T-helper 1 cell treated with Interleukin-12 subunit alpha and Interleukin-12 subunit beta and Interleukin-4 antibody, amounts not matched to agents 30 ng/mL and 1 ng/mL, for 36 hours (primary cell): Measurements from ENCODE around the gene IL11. TPM values are rescaled to one million over a fixed set of nuclear protein-coding genes. Genes with fewer than 3 reads are reported as not detected.
"Not testable (repeated sequence)": the region's sequence is repeated elsewhere in the genome, so short reads cannot be mapped to it uniquely, and the experiment has no call there.

ENCODE experiments used
- intact Hi-C: fragments of 100-400 bp; cut with micrococcal nuclease; formaldehyde crosslinking; loops from one replicate; pipeline ENCODE4 v1.15.1; 2024
- total RNA-seq: library from RNA; stranded (reverse); gene quantifications from 2 replicates; pipeline ENCODE4 v1.2.3, GENCODE V29; 2022

The IL11 gene
- total RNA-seq, 1 donor from 2014 or later: 0.74 TPM

DNA sequence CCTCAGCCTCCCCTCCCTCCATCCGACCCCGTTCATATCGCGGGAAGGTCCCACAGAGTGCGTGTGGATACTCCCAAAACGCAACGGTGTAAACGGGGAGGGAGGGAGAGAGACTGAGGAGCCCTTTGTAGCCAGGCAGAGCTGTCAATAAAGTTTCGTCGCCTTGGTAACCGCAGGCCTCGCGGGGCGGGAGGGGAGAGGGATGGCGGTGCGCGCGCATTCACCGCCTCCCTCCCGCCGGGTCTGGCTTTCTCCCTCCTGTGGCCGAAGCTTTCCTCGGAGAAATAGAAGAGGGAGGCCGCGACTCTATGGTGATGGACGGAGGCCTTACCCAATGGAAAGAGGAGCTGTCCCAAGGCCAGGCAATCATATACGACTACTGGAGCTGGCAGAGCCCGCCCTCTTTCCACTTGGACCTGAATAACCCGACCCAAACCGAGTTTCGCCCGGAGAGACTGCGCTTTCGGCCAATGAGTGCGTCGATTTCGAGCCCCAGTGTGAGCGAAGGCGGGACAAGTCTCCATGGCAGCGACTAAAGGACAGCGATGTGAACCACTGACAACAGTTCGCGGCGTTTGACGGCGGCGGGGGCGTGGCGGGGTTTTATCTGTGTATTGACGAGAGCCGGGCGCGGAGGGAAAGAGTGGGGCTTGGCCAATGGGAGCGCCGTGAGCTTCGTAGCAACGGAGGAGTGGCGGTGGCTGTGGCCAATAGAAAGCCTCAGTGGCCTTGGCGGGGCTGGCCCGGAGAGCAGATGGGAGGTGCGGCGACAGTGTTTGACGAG lies 31.0 kb downstream of the IL11 start, which contains the start of gene KMT5C:
Gene KMT5C, plus strand, starts transcription at position 772 of the 784 bp plus-strand sequence. CDS start 2,061 bp downstream, outside the sequence.
- intact Hi-C loops: loop anchor here (1.0 to 2.0 kb wide), 19 partner anchors 15 to 1202 kb away; partner anchors contain the start of genes CNOT3, COX6B2, FIZ1 and HSPBP1

DNA sequence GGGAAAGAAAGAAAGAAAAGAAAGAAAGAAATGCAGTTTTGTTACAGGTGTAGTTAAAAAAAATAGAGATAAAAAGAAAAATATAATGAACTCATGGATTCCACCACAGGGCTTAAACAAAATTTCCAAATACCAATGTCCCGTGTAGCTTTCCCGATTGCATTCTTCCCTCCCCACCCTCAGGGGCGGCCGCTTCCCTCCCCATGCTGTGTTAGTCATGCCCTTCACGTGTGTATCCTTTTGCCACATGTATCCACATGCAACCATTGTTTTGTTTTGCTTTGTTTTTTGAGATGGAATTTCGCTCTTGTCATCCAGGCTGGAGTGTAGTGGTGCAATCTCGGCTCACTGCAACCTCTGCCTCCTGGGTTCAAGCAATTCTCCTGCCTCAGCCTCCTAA lies 34.2 kb downstream of the IL11 start:
- intact Hi-C loops: no loop called here

DNA sequence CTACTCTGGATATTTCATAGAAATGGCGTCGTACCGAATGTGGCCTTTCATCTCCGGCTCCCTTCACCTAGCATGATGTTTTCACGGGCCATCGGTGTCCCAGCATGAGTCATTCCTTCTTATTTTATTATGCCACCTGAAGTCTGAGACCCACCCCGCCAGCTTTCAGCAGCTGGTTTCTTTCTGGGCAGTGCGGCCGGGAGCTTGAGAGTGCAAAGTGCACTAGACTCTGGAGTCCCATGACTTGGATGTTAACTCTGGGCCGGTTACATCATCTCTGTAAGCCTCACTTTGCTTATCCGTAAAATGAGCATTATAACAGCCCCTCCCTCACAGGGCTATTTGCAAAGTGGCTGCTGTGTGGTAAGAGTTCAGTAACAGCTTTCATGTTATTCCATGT lies 36.4 kb downstream of the IL11 start:
- intact Hi-C loops: no loop called here

DNA sequence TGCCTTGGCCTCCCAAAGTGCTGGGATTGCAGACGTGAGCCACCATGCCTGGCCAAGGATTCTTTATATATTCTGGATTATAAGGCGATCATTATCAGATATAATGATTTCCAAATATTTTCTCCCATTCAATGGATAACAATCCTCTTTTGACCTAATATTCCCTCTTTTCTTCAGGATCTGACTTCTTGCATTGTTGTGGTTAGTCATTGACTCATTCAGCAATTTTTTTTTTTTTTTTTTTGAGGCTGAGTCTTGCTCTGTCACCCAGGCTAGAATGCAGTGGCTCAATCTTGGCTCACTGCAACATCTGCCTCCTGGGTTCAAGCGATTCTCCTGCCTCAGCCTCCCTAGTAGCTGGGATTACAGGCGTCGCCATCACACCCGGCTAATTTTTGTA lies 40.5 kb downstream of the IL11 start:
- intact Hi-C loops: not testable (repeated sequence)

DNA sequence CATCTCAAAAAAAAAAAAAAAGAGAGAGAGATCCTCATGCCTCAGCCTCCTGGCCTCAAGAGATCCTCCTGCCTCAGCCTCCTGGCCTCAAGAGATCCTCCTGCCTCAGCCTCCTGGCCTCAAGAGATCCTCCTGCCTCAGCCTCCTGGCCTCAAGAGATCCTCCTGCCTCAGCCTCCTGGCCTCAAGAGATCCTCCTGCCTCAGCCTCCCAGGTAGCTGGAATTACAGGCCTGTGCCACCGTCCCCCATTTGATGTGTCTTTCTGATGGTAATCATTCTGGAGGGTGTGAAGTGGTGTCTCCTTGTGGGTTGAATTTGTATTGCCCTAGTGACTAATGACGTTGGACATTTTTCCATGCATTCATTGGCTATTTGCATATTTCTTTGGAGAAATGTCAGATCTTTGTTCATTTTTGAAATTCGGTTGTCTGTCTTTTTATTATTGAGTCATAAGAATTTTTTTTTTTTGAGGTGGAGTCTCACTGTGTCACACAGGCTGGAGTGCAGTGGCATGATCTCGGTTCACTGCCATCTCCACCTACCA lies 41.4 kb downstream of the IL11 start:
- intact Hi-C loops: not testable (repeated sequence)

DNA sequence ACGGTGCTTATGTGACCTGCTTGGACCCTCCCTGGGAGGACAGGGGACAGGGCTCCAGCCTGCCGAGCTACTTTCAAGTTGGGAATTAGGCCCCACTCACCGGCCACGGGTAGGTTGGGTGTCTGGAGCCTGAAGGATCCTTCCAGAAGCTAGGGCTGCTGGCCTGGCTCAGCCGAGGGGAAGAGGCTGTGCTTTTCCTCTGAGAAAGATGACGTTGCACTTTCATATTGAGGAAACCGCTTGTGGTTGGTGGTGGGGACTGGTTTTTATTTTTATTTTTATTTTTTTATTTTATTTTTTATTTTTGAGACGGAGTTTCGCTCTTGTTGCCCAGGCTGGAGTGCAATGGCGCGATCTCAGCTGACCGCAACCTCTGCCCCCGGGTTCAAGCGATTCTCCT lies 45.1 kb downstream of the IL11 start, which contains the start of gene TMEM150B:
Gene TMEM150B, minus strand, starts transcription at position 170 of the 400 bp plus-strand sequence. CDS start 4,305 bp downstream, outside the sequence.
- intact Hi-C loops: no loop called here

DNA sequence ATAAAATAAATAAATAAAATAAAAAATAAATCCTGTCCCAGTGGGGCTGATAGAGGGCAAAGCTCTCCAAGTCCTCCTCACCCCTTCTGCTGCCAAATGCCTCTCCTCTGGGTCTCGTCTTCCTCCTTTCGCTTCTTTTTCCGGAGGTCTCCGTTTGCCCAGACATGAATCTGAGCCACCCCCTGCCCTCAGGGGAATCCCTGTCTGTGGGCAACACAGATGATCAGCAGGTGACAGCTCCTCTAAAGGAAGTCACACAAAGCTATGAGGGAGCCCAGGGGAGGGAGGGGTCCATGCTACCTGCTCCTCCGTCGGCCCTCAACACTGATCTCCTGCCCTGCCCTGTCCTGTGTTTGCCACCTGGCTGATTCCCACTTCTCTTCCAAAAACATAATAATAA lies 45.6 kb downstream of the IL11 start:
- intact Hi-C loops: no loop called here

DNA sequence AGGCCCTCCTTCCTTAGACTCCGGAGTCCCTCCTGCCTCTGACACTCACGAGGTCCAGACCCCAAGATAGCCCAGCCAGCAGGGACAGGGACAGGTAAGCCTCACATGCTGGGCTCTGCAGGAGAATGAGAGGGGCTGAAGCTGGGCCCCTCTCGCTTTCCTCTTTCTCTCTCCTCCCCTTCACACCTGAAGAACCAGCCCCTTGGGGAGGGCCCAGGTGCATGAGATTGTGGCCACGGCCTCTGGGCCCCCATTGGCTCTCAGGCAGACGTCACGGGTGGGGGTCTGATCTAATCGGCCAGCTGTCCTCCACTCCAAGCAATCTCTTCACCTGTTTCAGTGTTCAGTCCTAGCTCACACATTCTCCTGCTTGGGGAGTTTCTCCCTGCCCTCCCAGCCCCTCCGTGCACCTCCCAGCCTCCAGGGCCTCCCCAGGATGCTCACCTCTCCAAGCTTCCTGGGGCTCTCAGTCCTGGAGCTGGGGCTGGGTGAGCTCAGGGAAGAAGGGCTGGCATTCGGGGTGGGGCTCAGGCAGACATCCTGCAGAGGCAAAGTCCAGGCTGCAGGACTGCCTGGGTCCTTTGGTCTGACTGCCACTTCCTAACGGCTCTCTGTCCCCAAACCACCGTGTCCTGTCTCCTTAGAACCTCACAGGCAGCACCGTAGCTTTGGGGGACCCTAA lies 47.9 kb downstream of the IL11 start:
- intact Hi-C loops: no loop called here

DNA sequence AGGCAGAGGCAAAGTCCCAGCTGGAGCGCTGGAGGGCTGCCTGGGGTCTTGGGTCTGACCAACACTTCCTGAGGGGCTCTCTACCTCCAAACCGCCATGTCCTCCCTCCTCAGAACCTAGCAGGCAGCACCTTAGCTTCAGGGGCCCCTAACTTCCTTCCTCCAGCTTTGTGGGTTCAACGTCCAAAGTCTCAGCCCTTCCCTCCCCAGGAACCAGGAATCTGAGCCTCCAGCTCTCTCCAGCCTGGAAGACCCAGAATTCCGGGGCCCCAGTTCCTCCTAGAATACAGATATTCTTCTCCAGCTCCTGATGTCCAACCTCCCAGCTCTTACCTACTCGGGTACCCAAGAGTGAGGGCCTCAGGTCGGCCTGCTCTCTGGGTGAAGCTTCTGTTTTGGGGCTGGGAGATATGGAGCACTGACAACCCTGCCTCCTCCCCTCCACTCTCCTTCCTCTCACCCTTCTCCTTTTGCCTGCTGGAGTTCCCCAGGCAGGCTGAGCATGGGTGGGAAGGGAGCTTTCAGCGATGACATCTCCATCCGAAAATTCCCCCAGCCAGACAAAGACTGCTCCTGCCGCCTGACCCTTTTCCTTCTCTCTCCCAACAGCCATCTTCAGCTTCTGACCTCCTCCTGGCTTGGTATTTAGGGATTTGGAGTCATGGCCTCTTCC lies 48.7 kb downstream of the IL11 start:
- intact Hi-C loops: no loop called here

DNA sequence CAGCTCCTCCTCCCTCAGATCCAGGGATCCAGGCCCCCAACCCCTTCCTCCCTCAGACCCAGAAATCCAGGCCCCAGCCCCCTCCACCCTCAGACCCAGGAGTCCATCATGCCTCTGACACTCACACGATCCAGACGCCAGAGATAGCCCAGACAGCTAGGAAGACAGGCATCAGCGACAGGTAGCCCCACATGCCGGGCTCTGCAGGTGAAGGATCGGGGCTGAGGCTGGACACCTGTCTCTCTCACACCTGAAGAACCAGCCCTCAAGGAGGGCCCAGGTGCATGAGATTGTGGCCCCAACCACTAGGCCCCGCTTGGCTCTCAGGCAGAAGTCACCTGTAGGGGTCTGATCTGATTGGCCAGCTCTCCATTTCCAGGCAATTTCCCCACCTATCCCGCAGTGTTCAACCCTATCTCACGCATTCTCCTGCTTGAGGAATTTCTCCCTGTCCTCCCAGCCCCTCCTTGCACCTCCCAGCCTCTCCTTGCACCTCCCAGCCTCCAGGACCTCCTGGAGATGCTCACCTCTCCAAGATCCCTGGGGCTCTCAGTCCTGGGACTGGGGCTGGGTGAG lies 49.3 kb downstream of the IL11 start:
- intact Hi-C loops: no loop called here

DNA sequence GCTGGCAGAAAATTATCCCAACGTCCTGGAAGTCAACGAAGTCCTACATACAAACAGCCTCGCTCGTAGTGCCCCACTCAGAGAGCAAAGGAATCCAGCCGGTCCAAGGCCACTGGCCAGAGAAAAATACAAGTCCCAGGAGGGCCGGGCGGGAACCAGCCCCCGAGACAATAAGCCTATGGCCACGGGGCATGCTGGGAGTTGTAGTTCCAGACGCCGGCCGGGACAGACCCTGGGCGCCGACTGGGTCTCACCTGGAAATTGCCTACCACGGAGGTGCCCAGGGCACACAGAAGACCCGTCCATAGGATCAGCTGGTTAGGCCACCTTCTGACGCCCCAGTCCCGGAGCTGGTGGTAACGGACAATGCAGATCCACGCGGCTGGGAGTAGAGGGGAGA lies 50.5 kb downstream of the IL11 start:
- intact Hi-C loops: no loop called here

DNA sequence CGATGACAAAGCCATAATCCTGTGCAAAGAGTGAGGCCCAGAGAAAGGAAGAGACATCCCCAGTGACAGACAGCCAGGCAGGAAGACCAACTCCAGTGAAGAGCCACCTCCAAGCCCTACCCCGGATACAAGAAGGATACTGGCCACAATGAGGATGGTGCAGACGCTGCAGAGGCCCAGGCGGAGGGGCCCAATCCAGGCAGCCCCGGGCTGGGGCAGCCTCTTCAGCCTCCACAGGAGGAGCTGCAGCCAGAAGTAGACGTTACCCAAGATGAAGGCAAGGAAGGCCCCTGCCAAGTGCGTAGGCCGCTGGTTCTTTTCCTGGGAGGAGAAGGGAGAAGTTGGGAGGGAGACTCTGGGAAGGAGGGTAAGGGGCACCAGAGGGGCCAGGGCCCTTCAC lies 53.6 kb downstream of the IL11 start:
- intact Hi-C loops: no loop called here

DNA sequence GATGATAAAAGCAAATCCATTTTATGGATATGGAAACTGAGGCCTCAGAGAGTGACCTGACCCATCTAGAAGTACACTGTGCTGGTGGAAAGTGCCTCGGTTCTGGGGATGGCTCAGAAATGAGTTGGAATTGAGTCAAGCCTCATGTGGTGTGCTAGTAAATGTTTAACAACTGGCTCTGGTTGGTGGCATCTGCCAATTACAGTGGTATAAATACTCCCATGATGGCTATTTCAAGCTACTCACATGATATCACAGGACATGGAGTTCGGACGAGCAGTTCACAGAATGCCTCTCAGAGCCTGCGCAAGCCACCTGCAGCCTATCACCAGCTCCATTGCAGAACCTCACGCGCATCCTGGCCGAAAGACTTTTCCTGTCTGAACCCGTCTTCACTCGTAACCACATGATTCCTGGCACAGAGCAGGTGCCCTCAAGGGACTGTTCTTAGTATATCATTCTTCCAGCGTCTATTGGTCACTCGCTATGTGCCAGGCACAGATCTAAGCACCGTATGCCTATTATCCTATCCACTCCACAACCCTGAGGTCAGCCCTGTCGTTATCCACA lies 54.2 kb downstream of the IL11 start:
- intact Hi-C loops: no loop called here

DNA sequence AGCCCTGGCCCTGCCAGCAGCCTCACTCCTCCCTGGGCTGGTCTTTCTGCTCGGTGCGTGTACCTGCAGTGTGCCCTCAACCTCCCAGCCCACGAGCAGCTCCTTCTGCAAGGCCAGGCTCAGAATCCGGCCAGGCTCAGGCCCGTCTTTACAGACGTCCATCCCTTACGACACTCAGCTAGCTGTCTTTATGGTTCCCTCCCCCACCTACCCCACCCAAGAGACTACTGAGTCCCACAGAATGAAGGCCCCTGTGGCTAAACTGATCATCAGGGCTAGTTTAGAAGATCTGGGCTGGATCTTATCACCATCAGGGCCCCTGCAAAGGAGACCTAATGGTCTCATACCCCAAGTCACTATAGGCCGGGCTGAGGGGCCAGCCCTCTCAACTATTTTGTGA lies 55.9 kb downstream of the IL11 start:
- intact Hi-C loops: no loop called here

Other genes starting within 250 kb of the IL11 start
- gene TNNT1, start 221.3 kb downstream of the IL11 start, total RNA-seq: not detected in 2 replicates
- gene TNNI3, start 212.7 kb downstream of the IL11 start, total RNA-seq: 0.63 TPM in 1 of 2 replicates, not detected in the other
- gene DNAAF3, start 203.8 kb downstream of the IL11 start, total RNA-seq: not detected in 2 replicates
- not detected in 2 replicates for gene SYT5, start 190.2 kb downstream of the IL11 start, total RNA-seq
- 0.05 and 0.07 TPM in 2 replicates for gene PTPRH, start 161.0 kb downstream of the IL11 start, total RNA-seq
- gene TMEM86B, start 141.7 kb downstream of the IL11 start, total RNA-seq: 11.2 and 12.6 TPM in 2 replicates
- gene PPP6R1, start 111.4 kb downstream of the IL11 start, total RNA-seq: 242 and 247 TPM in 2 replicates
- gene HSPBP1, start 90.4 kb downstream of the IL11 start, total RNA-seq: 30.0 and 33.5 TPM in 2 replicates
- gene BRSK1, start 86.5 kb downstream of the IL11 start, total RNA-seq: 8.1 and 10.0 TPM in 2 replicates
- gene TMEM150B, start 45.1 kb downstream of the IL11 start, total RNA-seq: 0.93 and 1.4 TPM in 2 replicates
- gene KMT5C, start 30.6 kb downstream of the IL11 start, total RNA-seq: 15.4 and 19.9 TPM in 2 replicates
- 0.44 and 0.51 TPM in 2 replicates for gene COX6B2, start 15.7 kb downstream of the IL11 start, total RNA-seq
- not detected in 2 replicates for gene GARIN5B, start 7.2 kb downstream of the IL11 start, total RNA-seq
- not detected in 2 replicates for gene TMEM190, start 6.4 kb upstream of the IL11 start, total RNA-seq
- 11.8 and 14.8 TPM in 2 replicates for gene TMEM238, start 13.8 kb upstream of the IL11 start, total RNA-seq
- gene RPL28, start 15.5 kb upstream of the IL11 start, total RNA-seq: 2,242 and 2,308 TPM in 2 replicates
- gene UBE2S, start 37.3 kb upstream of the IL11 start, total RNA-seq: 167 and 180 TPM in 2 replicates
- gene SHISA7, start 72.8 kb upstream of the IL11 start, total RNA-seq: not detected in 2 replicates
- 18.3 and 22.5 TPM in 2 replicates for gene ISOC2, start 91.2 kb upstream of the IL11 start, total RNA-seq
- not detected in 2 replicates for gene C19orf85, start 94.3 kb upstream of the IL11 start, total RNA-seq
- 6.3 and 8.9 TPM in 2 replicates for gene ZNF628, start 106.2 kb upstream of the IL11 start, total RNA-seq
- 11.4 and 13.2 TPM in 2 replicates for gene NAT14, start 114.7 kb upstream of the IL11 start, total RNA-seq
- 0.15 and 0.39 TPM in 2 replicates for gene SSC5D, start 118.0 kb upstream of the IL11 start, total RNA-seq
- gene SBK2, start 166.7 kb upstream of the IL11 start, total RNA-seq: not detected in 2 replicates
- gene SBK3, start 175.1 kb upstream of the IL11 start, total RNA-seq: not detected in 2 replicates
- gene ZNF579, start 210.4 kb upstream of the IL11 start, total RNA-seq: 7.3 and 8.0 TPM in 2 replicates
- gene FIZ1, start 229.1 kb upstream of the IL11 start, total RNA-seq: 14.9 and 15.5 TPM in 2 replicates
- 21.0 and 25.4 TPM in 2 replicates for gene ZNF524, start 229.8 kb upstream of the IL11 start, total RNA-seq
- gene ZNF865, start 235.2 kb upstream of the IL11 start, total RNA-seq: 15.8 and 16.8 TPM in 2 replicates